Astrocyte (in vitro differentiated cells and primary cell): ENCODE data around the gene RTF1. TPM values are rescaled to one million over a fixed set of nuclear protein-coding genes. Genes with fewer than 3 reads are reported as not detected.
A peak's percentile ranks its signal among the peaks of the same experiment; 100 is the strongest.

Source experiments
- DNase-seq: peaks from one replicate; pipeline ENCODE4 v3.0.0-alpha.2; 2010; ENCODE audit warnings: low read depth
- FAIRE-seq: peaks from 2 replicates; lab custom pipeline; 2011; peaks lifted over from hg19 to GRCh38; lab: Jason Lieb, UNC
- H2AFZ ChIP-seq: 2 replicates; pipeline ENCODE4 v1.6.0; 2012; ENCODE audit warnings: low read depth, low read length, inconsistent platforms
- H3K27ac ChIP-seq: 2 replicates; pipeline ENCODE4 v1.5.1; 2011; ENCODE audit warnings: low read depth, low read length, inconsistent platforms
- H3K27me3 ChIP-seq: 2 replicates; pipeline ENCODE4 v1.6.0; 2011; ENCODE audit warnings: low read length, inconsistent platforms; ENCODE audit not compliant: insufficient read depth
- H3K36me3 ChIP-seq: 2 replicates; pipeline ENCODE4 v1.5.1; 2011; ENCODE audit warnings: low read length, inconsistent platforms; ENCODE audit not compliant: insufficient read depth
- H3K4me1 ChIP-seq: 2 replicates; pipeline ENCODE4 v1.5.1; 2011; ENCODE audit warnings: low read length, inconsistent platforms; ENCODE audit not compliant: insufficient read depth
- H3K4me2 ChIP-seq: 2 replicates; pipeline ENCODE4 v1.6.0; 2012; ENCODE audit warnings: low read length, inconsistent platforms
- H3K4me3 ChIP-seq: 2 replicates; pipeline ENCODE4 v1.5.1; 2011; ENCODE audit warnings: low read depth, mild to moderate bottlenecking, low read length, inconsistent platforms; ENCODE audit not compliant: insufficient read depth
- H3K79me2 ChIP-seq: 2 replicates; pipeline ENCODE4 v1.6.0; 2012; ENCODE audit warnings: mild to moderate bottlenecking, low read length, inconsistent platforms; ENCODE audit not compliant: insufficient read depth
- H3K9ac ChIP-seq: 2 replicates; pipeline ENCODE4 v1.6.0; 2012; ENCODE audit warnings: mild to moderate bottlenecking, low read length, inconsistent platforms
- H3K9me3 ChIP-seq: 2 replicates; pipeline ENCODE4 v1.5.1; 2012; ENCODE audit warnings: low read depth, mild to moderate bottlenecking, low read length, inconsistent platforms; ENCODE audit not compliant: insufficient read depth
- H4K20me1 ChIP-seq: 2 replicates; pipeline ENCODE4 v1.6.0; 2012; ENCODE audit warnings: low read length, inconsistent platforms; ENCODE audit not compliant: insufficient read depth
- H3K27ac Mint-ChIP-seq: one replicate; pipeline ENCODE4 v1.8.0; 2021; ENCODE audit warnings: mild to moderate bottlenecking, mixed read lengths; ENCODE audit not compliant: unreplicated experiment
- H3K27me3 Mint-ChIP-seq: one replicate; pipeline ENCODE4 v1.8.0; 2021; ENCODE audit warnings: low read depth, mixed read lengths; ENCODE audit not compliant: unreplicated experiment
- H3K36me3 Mint-ChIP-seq: one replicate; pipeline ENCODE4 v1.8.0; 2021; ENCODE audit warnings: low read depth, mixed read lengths; ENCODE audit not compliant: unreplicated experiment
- H3K4me1 Mint-ChIP-seq: one replicate; pipeline ENCODE4 v1.8.0; 2021; ENCODE audit warnings: low read depth, mixed read lengths; ENCODE audit not compliant: unreplicated experiment
- H3K4me3 Mint-ChIP-seq: one replicate; pipeline ENCODE4 v1.8.0; 2021; ENCODE audit warnings: mild to moderate bottlenecking, moderate library complexity, mixed read lengths; ENCODE audit not compliant: unreplicated experiment
- H3K9me3 Mint-ChIP-seq: one replicate; pipeline ENCODE4 v1.8.0; 2021; ENCODE audit warnings: mild to moderate bottlenecking, mixed read lengths; ENCODE audit not compliant: unreplicated experiment
- EZH2 ChIP-seq: IDR thresholded peaks from 2 replicates; pipeline ENCODE4 v1.6.1; 2012; ENCODE audit warnings: mild to moderate bottlenecking, low read length, inconsistent platforms; ENCODE audit not compliant: insufficient read depth
- total RNA-seq: library from RNA; stranded (reverse); gene quantifications from 2 replicates; pipeline ENCODE4 v1.2.1, GENCODE V29; 2021
- TF ChIP-seq, protein P1 (sequence below): IDR thresholded peaks from 2 replicates; pipeline ENCODE4 v1.5.1; 2011; ENCODE audit warnings: low read depth, mild to moderate bottlenecking, inconsistent platforms, low read length, moderate library complexity; ENCODE audit not compliant: insufficient read depth

Gene RTF1
- total RNA-seq, 1 donor from 2014 or later = 42.0 TPM

DNA sequence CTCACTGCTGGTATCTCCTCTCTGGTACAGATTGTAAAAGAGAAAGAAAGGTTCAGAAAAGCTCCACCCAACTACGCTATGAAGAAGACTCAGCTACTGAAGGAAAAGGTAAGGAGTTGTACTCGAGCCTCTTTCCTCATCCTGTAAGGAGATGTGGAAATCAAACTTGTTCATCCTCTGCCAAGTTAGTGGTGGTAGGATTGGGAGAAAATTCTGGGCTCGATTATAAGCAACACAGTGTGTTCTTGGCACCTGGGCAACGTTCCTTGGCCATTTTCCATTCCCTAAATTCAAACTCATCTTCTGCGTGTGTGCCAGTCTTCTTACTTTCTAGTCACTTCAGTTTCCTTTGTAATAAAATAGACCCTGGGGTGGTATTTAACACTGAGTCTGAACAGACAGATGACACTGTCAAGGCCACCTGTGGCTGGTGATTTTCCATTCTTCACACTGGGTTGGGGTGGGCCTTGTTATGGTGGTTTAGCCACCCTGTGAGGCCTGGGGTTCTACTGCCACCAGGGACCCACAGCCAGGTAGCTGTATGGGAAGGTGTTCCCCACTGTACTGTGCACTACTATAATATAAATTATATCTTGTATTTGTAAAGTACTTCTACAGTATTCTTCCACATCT lies 59.6 kb downstream of the RTF1 start:
- H3K36me3 ChIP-seq = peaks cover 46% of the 10 kb centered on the region

DNA sequence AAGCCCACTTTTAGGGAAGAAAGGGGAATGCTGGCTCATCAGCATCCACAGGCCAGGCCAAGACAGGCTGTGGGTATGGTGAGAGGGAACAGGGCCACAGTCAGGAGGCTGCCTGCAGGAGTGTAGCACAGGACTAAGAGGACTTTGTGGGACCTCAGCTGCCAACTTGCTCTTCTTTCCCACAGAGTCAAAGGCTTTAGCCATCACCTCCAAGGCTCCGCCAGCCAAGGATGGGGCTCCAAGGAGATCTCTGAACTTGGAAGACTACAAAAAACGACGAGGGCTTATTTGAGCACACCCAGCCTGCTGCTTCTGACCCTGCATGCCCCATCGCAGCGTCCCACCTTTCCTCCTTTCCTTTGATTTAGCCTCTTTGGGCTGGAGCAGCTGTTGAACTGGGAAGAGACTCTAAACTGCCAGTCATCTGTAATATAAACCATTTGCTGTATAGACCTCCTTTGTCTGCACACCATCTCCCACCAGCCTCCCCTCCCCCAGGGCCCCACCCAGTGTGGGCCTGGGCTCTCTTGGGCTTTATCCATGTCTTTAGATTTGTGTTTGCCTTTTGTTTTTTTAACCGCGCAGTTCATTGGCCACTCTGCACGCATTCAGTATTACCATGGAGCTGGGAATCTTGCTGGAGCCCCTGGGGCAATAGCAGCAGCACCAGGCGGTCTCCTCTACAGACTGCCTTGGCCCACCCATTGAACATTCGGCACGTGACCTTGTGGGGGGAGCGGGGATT lies 63.7 kb downstream of the RTF1 start:
- Mint-ChIP-seq H3K9me3 (no peaks in the 10 kb centered on the region), H3K27me3 (no peaks in the 10 kb centered on the region), H3K27ac (peak overlapping the region; percentile 7), H3K36me3 (peaks cover 49% of the 10 kb centered on the region), H3K4me1 (peaks cover 9% of the 10 kb centered on the region), H3K4me3 (no peak overlapping the region)
- Histone ChIP-seq H3K79me2 (no peaks in the 10 kb centered on the region), H4K20me1 (no peaks in the 10 kb centered on the region), H3K4me3 (no peak overlapping the region), H2AFZ (no peak overlapping the region), H3K36me3 (peaks cover 44% of the 10 kb centered on the region), H3K27me3 (no peaks in the 10 kb centered on the region), H3K4me2 (no peak overlapping the region), H3K9ac (no peak overlapping the region), H3K4me1 (peaks cover 4% of the 10 kb centered on the region), H3K27ac (no peak overlapping the region), H3K9me3 (no peaks in the 10 kb centered on the region)
- FAIRE-seq (no peak), DNase-seq (no peak)
- TF ChIP-seq EZH2 = no peak
- TF ChIP-seq, protein P1, sequence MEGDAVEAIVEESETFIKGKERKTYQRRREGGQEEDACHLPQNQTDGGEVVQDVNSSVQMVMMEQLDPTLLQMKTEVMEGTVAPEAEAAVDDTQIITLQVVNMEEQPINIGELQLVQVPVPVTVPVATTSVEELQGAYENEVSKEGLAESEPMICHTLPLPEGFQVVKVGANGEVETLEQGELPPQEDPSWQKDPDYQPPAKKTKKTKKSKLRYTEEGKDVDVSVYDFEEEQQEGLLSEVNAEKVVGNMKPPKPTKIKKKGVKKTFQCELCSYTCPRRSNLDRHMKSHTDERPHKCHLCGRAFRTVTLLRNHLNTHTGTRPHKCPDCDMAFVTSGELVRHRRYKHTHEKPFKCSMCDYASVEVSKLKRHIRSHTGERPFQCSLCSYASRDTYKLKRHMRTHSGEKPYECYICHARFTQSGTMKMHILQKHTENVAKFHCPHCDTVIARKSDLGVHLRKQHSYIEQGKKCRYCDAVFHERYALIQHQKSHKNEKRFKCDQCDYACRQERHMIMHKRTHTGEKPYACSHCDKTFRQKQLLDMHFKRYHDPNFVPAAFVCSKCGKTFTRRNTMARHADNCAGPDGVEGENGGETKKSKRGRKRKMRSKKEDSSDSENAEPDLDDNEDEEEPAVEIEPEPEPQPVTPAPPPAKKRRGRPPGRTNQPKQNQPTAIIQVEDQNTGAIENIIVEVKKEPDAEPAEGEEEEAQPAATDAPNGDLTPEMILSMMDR = no peak

More for the DNA sequence above, 59.6 kb downstream of the RTF1 start:
- no peaks in the 10 kb centered on the region for H3K27me3 ChIP-seq
- H3K36me3 Mint-ChIP-seq = peaks cover 29% of the 10 kb centered on the region
- no peak overlapping the region for H2AFZ ChIP-seq
- no peak overlapping the region for H3K4me2 ChIP-seq
- DNase-seq (no peak), FAIRE-seq (no peak)
- H3K27ac ChIP-seq = no peak overlapping the region
- H3K79me2 ChIP-seq = no peaks in the 10 kb centered on the region
- H3K9ac ChIP-seq = no peak overlapping the region
- no peaks in the 10 kb centered on the region for H4K20me1 ChIP-seq
- peaks cover 9% of the 10 kb centered on the region for H3K4me1 Mint-ChIP-seq
- no peak overlapping the region for H3K4me3 ChIP-seq
- H3K27ac Mint-ChIP-seq = peak overlapping the region; percentile 99
- peaks cover 4% of the 10 kb centered on the region for H3K4me1 ChIP-seq
- no peaks in the 10 kb centered on the region for H3K9me3 Mint-ChIP-seq
- H3K27me3 Mint-ChIP-seq = no peaks in the 10 kb centered on the region
- no peaks in the 10 kb centered on the region for H3K9me3 ChIP-seq
- TF ChIP-seq, protein P1 = no peak
- TF ChIP-seq EZH2 = no peak
- H3K4me3 Mint-ChIP-seq = no peak overlapping the region
